Measurements from ENCODE around the gene TXLNG.

DNA sequence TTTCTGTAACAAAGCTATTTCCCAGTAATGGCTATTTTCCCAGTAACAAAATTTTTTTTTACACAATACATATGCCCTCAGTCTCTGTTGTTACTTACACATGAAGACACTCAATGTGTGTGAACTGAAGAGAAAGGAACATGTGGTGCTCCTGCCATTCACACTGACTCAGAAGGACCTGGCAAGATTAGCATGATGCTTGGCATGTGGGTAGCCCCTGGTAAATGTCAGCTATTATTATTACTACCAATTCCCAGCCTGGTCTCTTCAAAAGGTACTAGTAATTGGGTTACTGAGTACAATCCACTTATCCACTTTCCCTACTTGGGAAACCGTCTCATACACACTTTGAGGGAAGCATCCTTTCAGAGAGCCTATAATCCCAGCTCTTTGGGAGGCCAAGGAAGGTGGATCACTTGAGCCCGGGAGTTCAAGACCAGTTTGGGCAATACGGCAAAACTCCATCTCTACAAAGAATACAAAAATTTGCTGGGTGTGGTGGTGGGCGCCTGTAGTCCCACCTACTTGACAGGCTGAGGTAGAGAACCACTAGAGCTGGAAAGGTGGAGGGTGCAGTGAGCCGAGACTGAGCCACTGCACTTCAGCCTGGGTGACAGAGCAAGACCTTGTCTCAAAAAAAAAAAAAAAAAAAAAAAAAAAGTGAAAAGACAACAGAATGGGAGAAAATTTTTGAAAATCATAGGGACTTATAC lies 69.3 kb downstream of the TXLNG start:
- TF ChIP-seq POLR2A (IDR thresholded peaks at IDR 0.05): no peak
- TF ChIP-seq, protein P1, sequence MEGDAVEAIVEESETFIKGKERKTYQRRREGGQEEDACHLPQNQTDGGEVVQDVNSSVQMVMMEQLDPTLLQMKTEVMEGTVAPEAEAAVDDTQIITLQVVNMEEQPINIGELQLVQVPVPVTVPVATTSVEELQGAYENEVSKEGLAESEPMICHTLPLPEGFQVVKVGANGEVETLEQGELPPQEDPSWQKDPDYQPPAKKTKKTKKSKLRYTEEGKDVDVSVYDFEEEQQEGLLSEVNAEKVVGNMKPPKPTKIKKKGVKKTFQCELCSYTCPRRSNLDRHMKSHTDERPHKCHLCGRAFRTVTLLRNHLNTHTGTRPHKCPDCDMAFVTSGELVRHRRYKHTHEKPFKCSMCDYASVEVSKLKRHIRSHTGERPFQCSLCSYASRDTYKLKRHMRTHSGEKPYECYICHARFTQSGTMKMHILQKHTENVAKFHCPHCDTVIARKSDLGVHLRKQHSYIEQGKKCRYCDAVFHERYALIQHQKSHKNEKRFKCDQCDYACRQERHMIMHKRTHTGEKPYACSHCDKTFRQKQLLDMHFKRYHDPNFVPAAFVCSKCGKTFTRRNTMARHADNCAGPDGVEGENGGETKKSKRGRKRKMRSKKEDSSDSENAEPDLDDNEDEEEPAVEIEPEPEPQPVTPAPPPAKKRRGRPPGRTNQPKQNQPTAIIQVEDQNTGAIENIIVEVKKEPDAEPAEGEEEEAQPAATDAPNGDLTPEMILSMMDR (IDR thresholded peaks at IDR 0.05): no peak
